HG02981 (cell line): Measurements from ENCODE around the gene HEPH.
"Not testable (repeated sequence)": the region's sequence is repeated elsewhere in the genome, so short reads cannot be mapped to it uniquely, and the experiment has no call there.

Experiments
- ATAC-seq: cut with Tn5 transposase; IDR thresholded peaks from one replicate; pipeline ENCODE4 v1.9.1; 2021; ENCODE audit warnings: mild to moderate bottlenecking, moderate library complexity; ENCODE audit not compliant: unreplicated experiment

HEPH gene

GRCh38 chrX:66163849-66164411, at the start of gene HEPH:
Gene HEPH (plus strand): TSS chrX:66164247. CDS start chrX:66170571, 6,324 bp downstream.
- ATAC-seq = peak; percentile 63

GRCh38 chrX:66118722-66119121, 45.3 kb upstream of the HEPH start:
- ATAC-seq = not testable (repeated sequence)

GRCh38 chrX:66121354-66121753, 42.7 kb upstream of the HEPH start:
- not testable (repeated sequence) for ATAC-seq

GRCh38 chrX:66126662-66127061, 37.4 kb upstream of the HEPH start:
- ATAC-seq = no peak

GRCh38 chrX:66130469-66130868, 33.6 kb upstream of the HEPH start:
- ATAC-seq = no peak

GRCh38 chrX:66135284-66135683, 28.8 kb upstream of the HEPH start:
- ATAC-seq = not testable (repeated sequence)

DNA sequence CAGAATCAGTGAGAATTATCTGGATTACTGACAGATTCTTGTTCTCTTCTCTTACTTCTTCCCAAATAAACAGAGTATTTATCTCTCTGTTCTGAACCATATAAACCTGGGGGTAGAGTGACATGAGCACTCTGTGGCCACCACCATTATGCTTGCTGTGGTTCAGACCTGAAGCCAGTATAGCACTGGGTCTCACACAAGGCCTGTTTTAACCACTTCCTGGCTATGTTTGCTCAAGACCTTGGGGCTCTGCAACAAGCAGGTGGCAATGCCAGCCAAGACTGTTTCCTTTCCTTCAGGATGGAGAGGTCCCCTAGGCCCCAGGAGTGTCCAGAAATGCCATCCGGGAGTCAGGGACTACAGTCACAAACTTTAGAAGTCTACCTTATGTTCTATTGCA, 21.7 kb upstream of the HEPH start:
- no peak for ATAC-seq

GRCh38 chrX:66144258-66144657, 19.8 kb upstream of the HEPH start:
- no peak for ATAC-seq

DNA sequence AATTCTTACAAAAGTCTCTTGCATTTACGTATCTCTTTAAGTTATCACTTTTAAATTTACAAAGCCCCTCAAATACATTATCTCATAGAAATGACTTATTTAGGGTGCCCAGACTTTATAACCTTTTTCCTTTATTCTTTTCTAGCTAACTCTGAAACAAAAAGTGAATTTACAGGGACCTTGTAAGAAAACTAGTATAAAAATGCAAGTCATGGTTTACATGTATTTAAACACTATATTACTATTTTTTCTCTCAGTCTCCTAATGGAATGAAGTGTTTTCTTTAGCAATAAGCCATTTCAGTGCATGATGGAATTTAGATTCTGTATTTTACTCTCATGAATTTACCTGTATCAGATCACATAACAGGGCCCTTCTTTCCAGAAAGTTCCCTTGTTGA, 14.5 kb upstream of the HEPH start:
- ATAC-seq = no peak

DNA sequence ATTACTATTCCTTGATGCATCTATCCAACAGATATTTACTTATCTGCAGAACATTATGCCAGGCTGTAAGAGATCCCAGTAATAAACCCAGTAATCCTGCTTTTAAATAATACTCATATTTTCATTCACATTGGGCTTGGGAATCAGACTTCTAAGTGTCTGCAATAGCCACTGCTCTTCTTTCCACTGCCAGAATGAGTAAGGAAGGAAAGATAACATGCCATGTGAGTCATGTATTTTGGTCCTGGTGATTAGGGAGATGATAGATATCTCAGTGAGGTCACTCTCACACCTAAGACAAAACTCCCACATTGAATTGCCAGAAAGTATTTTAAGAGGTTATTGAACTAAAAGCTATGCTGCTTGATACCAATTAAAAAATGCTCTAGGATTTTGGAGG, 13.9 kb upstream of the HEPH start:
- no peak for ATAC-seq

DNA sequence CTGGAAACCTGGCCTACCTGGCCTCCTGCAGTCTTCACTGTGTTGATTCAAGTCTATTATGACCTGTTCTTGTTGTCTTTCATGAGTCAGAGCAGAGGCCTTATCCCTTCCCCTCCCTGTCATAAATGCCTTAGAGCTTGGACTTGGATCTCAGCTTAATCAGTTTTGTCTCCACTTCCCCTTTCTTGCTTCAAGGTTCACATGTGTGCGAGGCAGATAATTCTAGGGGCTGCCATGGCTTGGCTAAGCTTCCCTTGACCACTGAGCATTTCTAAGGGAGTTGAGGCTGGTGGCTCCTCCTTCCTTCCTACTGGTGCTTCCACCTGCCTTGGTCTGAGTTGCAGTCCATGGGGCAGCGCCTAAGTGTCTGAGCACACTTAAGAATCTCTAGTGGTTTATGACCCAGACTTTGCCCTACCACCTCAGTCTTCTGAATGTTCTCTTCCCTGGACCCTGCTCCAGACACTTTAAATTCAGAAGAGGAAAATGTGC, 1.7 kb upstream of the HEPH start:
- peak; percentile 40 for ATAC-seq

GRCh38 chrX:66163447-66163846, 600 bp upstream of the HEPH start:
- peak; percentile 67 for ATAC-seq

DNA sequence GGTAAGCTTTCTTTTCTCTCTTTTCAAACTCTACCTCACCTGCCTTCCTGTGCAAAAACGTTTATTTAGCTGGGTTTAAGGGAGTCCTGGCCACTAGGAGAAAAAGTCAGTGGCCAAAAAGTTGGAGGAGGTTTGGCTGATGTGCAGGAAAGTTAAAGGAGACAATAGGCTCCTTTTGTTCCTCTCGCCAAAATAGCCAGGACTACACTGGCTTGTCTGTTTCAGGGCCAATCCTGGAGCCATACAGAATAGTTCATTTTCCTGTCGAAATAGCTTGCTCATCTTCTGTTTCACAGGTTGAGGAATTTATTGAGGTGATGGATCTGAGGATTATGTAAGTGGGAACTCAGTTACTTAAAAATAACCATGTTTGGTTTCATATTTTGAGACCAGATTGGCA, 423 bp downstream of the HEPH start:
- ATAC-seq = no peak

DNA sequence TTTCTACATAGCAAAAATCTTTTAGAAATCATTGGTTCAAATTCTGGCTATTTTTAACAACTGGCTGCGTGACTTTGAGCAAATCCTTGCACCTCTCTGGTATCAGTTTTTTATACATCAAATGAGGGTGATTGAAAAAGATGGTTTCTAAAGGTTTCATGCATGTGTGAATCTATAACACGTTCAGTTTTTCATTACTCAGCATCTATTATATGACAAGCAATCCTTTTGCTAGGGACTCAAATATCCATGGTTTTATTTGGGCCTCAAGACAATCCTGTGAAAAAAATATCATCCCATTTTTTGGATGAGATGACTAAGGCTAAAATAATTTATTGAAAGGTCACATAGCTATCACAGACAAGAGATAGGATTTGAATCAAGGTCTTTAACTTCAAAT, 884 bp downstream of the HEPH start:
- ATAC-seq = no peak

- no peak for ATAC-seq
Measured at GRCh38 chrX:66166671-66167070, 2.6 kb downstream of the HEPH start.

DNA sequence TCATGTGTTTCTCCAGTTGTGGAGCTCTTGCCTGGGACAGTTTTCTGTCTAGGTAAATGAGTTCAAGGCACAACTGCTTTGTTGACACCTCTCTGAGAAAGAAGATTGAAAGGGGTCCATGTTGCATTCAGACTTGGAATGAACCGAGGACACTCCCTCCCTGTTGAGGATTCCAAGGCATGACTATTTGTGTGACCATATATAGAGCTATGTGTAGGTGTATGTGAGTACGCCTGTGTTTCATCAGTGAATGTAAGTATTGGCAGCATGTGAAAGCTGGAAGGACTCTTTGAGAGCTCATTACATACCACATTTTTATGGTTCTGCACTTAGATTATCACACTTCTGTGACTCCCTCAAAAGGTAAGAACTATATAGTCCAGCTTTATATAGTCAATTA, 3.4 kb downstream of the HEPH start:
- ATAC-seq = no peak

DNA sequence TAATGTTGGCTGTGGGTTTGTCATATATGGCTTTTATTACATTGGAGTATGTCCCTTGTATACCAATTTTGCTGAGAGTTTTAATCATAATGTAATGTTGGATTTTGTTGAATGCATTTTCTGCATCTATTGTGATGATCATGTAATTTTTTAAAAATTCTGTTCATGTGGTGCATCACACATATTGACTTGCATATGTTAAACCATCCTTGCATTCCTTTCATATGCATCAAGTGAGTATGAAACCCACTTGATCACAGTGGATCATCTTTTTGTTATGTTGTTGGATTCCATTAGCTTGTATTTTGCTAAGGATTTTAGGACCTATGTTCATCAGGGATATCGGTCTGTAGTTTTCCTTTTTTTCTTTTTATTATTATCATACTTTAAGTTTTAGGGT, 12.1 kb downstream of the HEPH start:
- no peak for ATAC-seq

DNA sequence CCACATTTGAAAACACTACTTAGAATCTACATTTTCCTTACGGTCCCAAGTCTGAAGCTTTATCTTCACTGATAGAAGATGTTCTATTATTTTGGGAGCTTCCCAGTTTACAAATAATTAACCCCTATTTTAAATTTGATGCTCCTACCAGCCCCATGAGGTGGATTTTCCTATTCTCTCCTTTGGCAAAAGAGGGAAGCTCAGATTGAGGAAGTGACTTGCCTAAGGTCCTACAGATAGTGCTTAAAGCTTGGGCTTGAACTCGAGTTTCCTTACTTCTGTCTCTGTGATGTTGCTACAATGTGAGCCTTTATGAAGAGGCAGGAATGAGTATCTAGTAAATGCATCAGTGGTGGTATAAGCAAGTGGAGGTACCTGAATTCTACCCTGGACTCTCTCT, 27.5 kb downstream of the HEPH start:
- no peak for ATAC-seq

GRCh38 chrX:66193821-66194220, 29.8 kb downstream of the HEPH start:
- ATAC-seq = no peak

- no peak for ATAC-seq
Measured at GRCh38 chrX:66200050-66200664, 36.1 kb downstream of the HEPH start.

- no peak for ATAC-seq
Measured at GRCh38 chrX:66200855-66201795, 37.1 kb downstream of the HEPH start.

DNA sequence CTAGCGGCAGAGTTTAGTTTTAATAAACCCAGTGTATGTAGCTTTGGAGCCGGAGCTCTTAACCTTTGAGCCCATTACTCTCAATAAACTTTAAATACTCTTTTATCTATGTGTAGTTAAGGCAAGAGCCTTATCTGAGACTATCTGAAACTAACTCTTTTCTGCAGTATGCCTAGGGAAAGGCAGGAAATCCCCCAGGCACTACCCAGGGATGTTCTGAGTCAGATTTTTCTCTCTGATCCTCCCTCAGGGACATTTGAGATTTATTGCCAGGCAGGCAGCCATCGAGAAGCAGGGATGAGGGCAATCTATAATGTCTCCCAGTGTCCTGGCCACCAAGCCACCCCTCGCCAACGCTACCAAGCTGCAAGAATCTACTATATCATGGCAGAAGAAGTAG, 39.1 kb downstream of the HEPH start:
- ATAC-seq = no peak
